Measurements from ENCODE around the gene NAT14.

GRCh38 chr19:55442372-55442961 lies 42.5 kb upstream of the NAT14 start:
- no peak for TF ChIP-seq CTCF (IDR thresholded peaks at IDR 0.05)
- no peak for TF ChIP-seq POLR2A (IDR thresholded peaks at IDR 0.05)
